ENCODE results near the gene THEM4.

GRCh38 chr1:151893176-151893924 lies 16.0 kb downstream of the THEM4 start:
- no peak for TF ChIP-seq CTCF (conservative IDR thresholded peaks at IDR 0.05; ENCODE audit: low read depth in 2 of 2)
- no peak for TF ChIP-seq EZH2 (IDR thresholded peaks at IDR 0.05; ENCODE audit: low read depth, unreplicated experiment)
- TF ChIP-seq POLR2AphosphoS5 (IDR thresholded peaks at IDR 0.05; ENCODE audit: low read depth), result no peak
- TF ChIP-seq JUNB (IDR thresholded peaks at IDR 0.05; ENCODE audit: unreplicated experiment), result no peak
- no peak for TF ChIP-seq EZH2phosphoT487 (IDR thresholded peaks at IDR 0.05; ENCODE audit: unreplicated experiment)
- no peak for TF ChIP-seq ETS1 (IDR thresholded peaks at IDR 0.05)
- TF ChIP-seq NANOG (IDR thresholded peaks at IDR 0.05; ENCODE audit: borderline replicate concordance), result no peak
- no peak for TF ChIP-seq ZNF331 (CRISPR knock-in tag; IDR thresholded peaks at IDR 0.05; ENCODE audit: low read depth)
- no peak for TF ChIP-seq REST (IDR thresholded peaks at IDR 0.05; ENCODE audit: unreplicated experiment)
- no peak for TF ChIP-seq ZNF114 (CRISPR knock-in tag; IDR thresholded peaks at IDR 0.05)
- no peak for TF ChIP-seq CREB1 (CRISPR knock-in tag; IDR thresholded peaks at IDR 0.05; ENCODE audit: low read depth)
- TF ChIP-seq ZNF462 (CRISPR knock-in tag; IDR thresholded peaks at IDR 0.05), result no peak
- no peak for TF ChIP-seq STAT1 (IDR thresholded peaks at IDR 0.05; ENCODE audit: unreplicated experiment)
